Fibroblast of pulmonary artery (primary cell): ENCODE data around the gene KLF2.

Experiments
- DNase-seq: peaks from one replicate; pipeline ENCODE4 v3.0.0-alpha.2; 2010; ENCODE audit warnings: low read depth
- H3K4me3 ChIP-seq: replicated peaks from 2 replicates; pipeline ENCODE4 v1.5.1; 2011; ENCODE audit warnings: low read depth, mild to moderate bottlenecking, control low read depth, low read length, moderate library complexity
- TF ChIP-seq, protein P1 (sequence below): IDR thresholded peaks from 2 replicates; pipeline ENCODE4 v1.5.1; 2011; ENCODE audit warnings: mild to moderate bottlenecking, control low read depth, low read length, inconsistent platforms; ENCODE audit errors: missing control alignments

The KLF2 gene

DNA sequence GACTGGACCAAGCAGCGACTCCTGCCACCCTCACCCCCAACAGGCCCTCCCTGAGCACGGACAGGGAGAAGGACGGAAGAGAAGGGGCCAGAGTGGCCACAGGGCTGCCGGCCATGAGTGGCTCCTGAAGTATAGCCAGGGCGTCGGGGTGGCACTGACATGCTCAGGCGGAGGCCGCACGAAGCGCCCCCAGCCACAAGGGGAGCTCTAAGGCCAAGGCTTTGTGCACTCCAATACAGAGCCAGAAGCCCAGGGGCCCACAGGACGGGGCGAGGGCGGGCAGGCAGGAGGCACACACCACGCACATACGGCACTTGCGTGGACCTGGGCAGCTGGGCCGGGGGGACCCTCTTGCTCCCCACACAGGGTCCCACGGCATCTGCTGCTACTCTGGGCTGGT lies 52.0 kb downstream of the KLF2 start:
- DNase-seq = no peak
- no peak overlapping the region for H3K4me3 ChIP-seq
- TF ChIP-seq, protein P1, sequence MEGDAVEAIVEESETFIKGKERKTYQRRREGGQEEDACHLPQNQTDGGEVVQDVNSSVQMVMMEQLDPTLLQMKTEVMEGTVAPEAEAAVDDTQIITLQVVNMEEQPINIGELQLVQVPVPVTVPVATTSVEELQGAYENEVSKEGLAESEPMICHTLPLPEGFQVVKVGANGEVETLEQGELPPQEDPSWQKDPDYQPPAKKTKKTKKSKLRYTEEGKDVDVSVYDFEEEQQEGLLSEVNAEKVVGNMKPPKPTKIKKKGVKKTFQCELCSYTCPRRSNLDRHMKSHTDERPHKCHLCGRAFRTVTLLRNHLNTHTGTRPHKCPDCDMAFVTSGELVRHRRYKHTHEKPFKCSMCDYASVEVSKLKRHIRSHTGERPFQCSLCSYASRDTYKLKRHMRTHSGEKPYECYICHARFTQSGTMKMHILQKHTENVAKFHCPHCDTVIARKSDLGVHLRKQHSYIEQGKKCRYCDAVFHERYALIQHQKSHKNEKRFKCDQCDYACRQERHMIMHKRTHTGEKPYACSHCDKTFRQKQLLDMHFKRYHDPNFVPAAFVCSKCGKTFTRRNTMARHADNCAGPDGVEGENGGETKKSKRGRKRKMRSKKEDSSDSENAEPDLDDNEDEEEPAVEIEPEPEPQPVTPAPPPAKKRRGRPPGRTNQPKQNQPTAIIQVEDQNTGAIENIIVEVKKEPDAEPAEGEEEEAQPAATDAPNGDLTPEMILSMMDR = peak; percentile 32

DNA sequence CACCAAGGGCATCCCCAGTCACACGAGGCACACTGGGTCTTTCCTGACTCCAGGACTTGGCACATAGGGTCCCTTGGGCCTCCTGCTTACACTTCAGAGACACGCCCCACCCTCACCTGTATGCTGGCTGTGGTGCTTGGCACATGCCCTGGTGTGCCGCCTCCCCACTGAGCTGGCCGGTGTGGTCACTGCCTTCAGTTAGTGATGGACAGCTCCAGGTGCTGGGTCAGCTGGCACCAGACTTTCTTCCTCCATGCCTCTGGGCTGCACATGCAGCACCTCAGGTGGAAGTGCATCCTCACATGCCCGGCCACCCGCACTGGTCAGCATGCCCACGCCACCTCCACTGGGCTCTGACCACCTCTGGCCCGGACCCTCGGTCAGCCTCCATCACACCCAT lies 52.9 kb downstream of the KLF2 start:
- H3K4me3 ChIP-seq = no peak overlapping the region
- no peak for DNase-seq
- TF ChIP-seq, protein P1 = no peak
